Measurements from ENCODE around the gene CLECL1. TPM values are rescaled to one million over a fixed set of nuclear protein-coding genes. Genes with fewer than 3 reads are reported as not detected.
A peak's percentile ranks its signal among the peaks of the same experiment; 100 is the strongest.

CLECL1 gene
- total RNA-seq, 6 experiments from 2014 or later, result 0.56 to 0.60 TPM; not detected in 4

GRCh38 chr12:9700606-9700956 is 32.3 kb downstream of the CLECL1 start:
- 75% methylated on average over 2 of the region's 2 CpGs for WGBS (ENCODE audit: insufficient coverage, low coverage, low lambda C conversion rate, missing lambda C conversion rate)
- no peak for TF ChIP-seq POLR2A (IDR thresholded peaks at IDR 0.05)
- no peak for TF ChIP-seq CTCF (IDR thresholded peaks at IDR 0.05)
- H3K4me3 ChIP-seq, result no peak overlapping the region
- intact Hi-C loops (cut with DNase I), result no loop called here
- H3K36me3 ChIP-seq, result no peaks in the 10 kb centered on the region
- ATAC-seq, result no peak
- no peak for DNase-seq
- H3K27ac ChIP-seq, result no peak overlapping the region
- no peaks in the 10 kb centered on the region for H3K27me3 ChIP-seq
- H3K4me1 ChIP-seq, result no peaks in the 10 kb centered on the region
- no peaks in the 10 kb centered on the region for H3K9me3 ChIP-seq

- TF ChIP-seq POLR2A (IDR thresholded peaks at IDR 0.05) (no peak), CTCF (IDR thresholded peaks at IDR 0.05) (no peak)
- ATAC-seq (peak; percentile 31 to 83 (median 50)), DNase-seq (no peak)
- Histone ChIP-seq H3K4me1 (no peaks in the 10 kb centered on the region), H3K27ac (no peak overlapping the region), H3K27me3 (no peaks in the 10 kb centered on the region), H3K4me3 (no peak overlapping the region), H3K36me3 (no peaks in the 10 kb centered on the region), H3K9me3 (no peaks in the 10 kb centered on the region)
- 42% methylated on average over 2 of the region's 2 CpGs for WGBS (ENCODE audit: insufficient coverage, low coverage, low lambda C conversion rate, missing lambda C conversion rate)
- intact Hi-C loops (cut with DNase I), result no loop called here
Measured at GRCh38 chr12:9699898-9700605, 32.8 kb downstream of the CLECL1 start.

GRCh38 chr12:9699269-9699897 is 33.5 kb downstream of the CLECL1 start:
- Histone ChIP-seq H3K36me3 (no peaks in the 10 kb centered on the region), H3K27me3 (no peaks in the 10 kb centered on the region), H3K9me3 (no peaks in the 10 kb centered on the region), H3K4me3 (no peak overlapping the region), H3K4me1 (no peaks in the 10 kb centered on the region), H3K27ac (no peak overlapping the region)
- DNase-seq (no peak), ATAC-seq (no peak)
- TF ChIP-seq CTCF (IDR thresholded peaks at IDR 0.05) (no peak), POLR2A (IDR thresholded peaks at IDR 0.05) (no peak)
- 82% methylated on average over 1 of the region's 1 CpG for WGBS (ENCODE audit: insufficient coverage, low coverage, low lambda C conversion rate, missing lambda C conversion rate)
- intact Hi-C loops (cut with DNase I), result no loop called here

GRCh38 chr12:9698681-9699080 is 34.2 kb downstream of the CLECL1 start:
- ATAC-seq (peak in 2 of 4 donors; percentile 21 to 27), DNase-seq (no peak)
- H3K27ac ChIP-seq, result no peak overlapping the region
- no peaks in the 10 kb centered on the region for H3K36me3 ChIP-seq
- H3K4me3 ChIP-seq, result no peak overlapping the region
- no peak for TF ChIP-seq POLR2A (IDR thresholded peaks at IDR 0.05)
- TF ChIP-seq CTCF (IDR thresholded peaks at IDR 0.05), result no peak
- H3K9me3 ChIP-seq, result no peaks in the 10 kb centered on the region
- H3K27me3 ChIP-seq, result no peaks in the 10 kb centered on the region
- no peaks in the 10 kb centered on the region for H3K4me1 ChIP-seq
- WGBS (ENCODE audit: insufficient coverage, low coverage, low lambda C conversion rate, missing lambda C conversion rate), result 45% methylated on average over 2 of the region's 2 CpGs
- intact Hi-C loops (cut with DNase I), result no loop called here
